Neural cell (in vitro differentiated cells): Measurements from ENCODE around the gene SLC34A1.

Source experiments
- EP300 ChIP-seq: fragments of 450-650 bp; conservative IDR thresholded peaks from 2 replicates; pipeline ENCODE4 v1.6.1; 2014; ENCODE audit warnings: antibody characterized with exemption, mild to moderate bottlenecking, moderate library complexity; ENCODE audit not compliant: poor library complexity, severe bottlenecking
- EZH2 ChIP-seq: fragments of 200-600, 300-800 bp; shearing (Covaris generic), sonication (generic); IDR thresholded peaks from 2 replicates; pipeline ENCODE4 v1.6.1; 2014; ENCODE audit warnings: antibody characterized with exemption, low read length, borderline replicate concordance, mild to moderate bottlenecking; ENCODE audit not compliant: insufficient read depth, poor library complexity, severe bottlenecking
- MXI1 ChIP-seq: fragments of 450-650 bp; conservative IDR thresholded peaks from 2 replicates; pipeline ENCODE4 v1.6.1; 2014; ENCODE audit warnings: antibody characterized with exemption, mild to moderate bottlenecking; ENCODE audit not compliant: poor library complexity, severe bottlenecking
- POLR2AphosphoS5 ChIP-seq: IDR thresholded peaks from 2 replicates; pipeline ENCODE4 v1.6.1; 2012
- RAD21 ChIP-seq: fragments of 450-650 bp; conservative IDR thresholded peaks from 2 replicates; pipeline ENCODE4 v1.6.1; 2014; ENCODE audit warnings: antibody characterized with exemption, mild to moderate bottlenecking, moderate library complexity
- SMC3 ChIP-seq: fragments of 450-650 bp; conservative IDR thresholded peaks from 2 replicates; pipeline ENCODE4 v1.6.1; 2014; ENCODE audit warnings: antibody characterized with exemption, mild to moderate bottlenecking, moderate library complexity; ENCODE audit not compliant: poor library complexity
- TAF1 ChIP-seq: IDR thresholded peaks from 2 replicates; pipeline ENCODE4 v1.6.1; 2012; ENCODE audit warnings: low read depth
- TF ChIP-seq, protein P1 (sequence below): fragments of 450-650 bp; IDR thresholded peaks from 2 replicates; pipeline ENCODE4 v1.5.1; 2014; ENCODE audit warnings: antibody characterized with exemption, mild to moderate bottlenecking, moderate library complexity; ENCODE audit not compliant: poor library complexity, severe bottlenecking
- TF ChIP-seq, protein P2 (sequence below): IDR thresholded peaks from 2 replicates; pipeline ENCODE4 v1.6.1; 2012; ENCODE audit warnings: borderline replicate concordance

DNA sequence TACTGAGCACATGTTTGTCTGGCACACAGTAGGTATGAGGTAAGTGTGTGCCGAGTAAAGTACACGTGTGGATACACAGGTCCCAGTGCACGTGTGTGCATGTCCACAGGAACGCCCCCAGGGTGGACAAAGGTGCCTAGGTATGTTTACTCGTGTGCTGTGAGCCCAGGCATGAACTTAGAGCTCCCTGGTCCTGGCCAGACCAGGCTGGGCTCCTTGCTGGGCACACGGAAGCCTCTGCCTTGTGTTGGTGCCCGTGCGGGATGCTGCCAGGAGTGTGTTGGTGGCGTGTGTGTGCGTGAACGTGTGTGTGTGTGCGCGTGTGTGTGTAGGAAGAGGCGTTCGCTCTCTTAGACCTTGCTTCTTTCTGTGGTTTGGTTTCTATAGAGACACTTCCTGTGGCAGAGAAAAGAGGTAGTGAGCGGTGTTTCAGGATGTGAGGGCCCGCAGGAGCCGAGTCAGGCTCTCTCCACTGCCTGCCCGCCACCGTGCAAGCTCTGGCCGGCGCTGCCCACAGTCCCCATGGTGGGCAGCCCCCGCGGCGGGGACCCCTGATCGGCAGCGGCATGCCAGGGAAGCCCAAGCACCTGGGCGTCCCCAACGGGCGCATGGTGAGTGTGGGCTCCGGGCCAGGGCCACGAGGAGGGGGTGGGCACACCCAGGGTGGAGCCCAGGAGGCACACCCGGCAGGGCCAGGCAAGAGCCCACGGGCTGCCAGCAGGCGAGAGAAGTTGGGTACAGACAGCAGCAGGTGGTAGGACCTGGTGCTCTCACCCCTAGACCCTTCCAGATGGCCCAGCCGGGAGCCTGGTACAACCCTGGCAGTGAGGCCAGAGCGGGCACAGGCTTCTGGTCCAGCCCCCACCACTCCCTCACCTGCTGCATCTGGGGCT lies 26.5 kb upstream of the SLC34A1 start, which contains the start of gene RGS14:
- TF ChIP-seq, protein P1, sequence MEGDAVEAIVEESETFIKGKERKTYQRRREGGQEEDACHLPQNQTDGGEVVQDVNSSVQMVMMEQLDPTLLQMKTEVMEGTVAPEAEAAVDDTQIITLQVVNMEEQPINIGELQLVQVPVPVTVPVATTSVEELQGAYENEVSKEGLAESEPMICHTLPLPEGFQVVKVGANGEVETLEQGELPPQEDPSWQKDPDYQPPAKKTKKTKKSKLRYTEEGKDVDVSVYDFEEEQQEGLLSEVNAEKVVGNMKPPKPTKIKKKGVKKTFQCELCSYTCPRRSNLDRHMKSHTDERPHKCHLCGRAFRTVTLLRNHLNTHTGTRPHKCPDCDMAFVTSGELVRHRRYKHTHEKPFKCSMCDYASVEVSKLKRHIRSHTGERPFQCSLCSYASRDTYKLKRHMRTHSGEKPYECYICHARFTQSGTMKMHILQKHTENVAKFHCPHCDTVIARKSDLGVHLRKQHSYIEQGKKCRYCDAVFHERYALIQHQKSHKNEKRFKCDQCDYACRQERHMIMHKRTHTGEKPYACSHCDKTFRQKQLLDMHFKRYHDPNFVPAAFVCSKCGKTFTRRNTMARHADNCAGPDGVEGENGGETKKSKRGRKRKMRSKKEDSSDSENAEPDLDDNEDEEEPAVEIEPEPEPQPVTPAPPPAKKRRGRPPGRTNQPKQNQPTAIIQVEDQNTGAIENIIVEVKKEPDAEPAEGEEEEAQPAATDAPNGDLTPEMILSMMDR = no peak
- TF ChIP-seq EZH2 = no peak
- TF ChIP-seq, protein P2, sequence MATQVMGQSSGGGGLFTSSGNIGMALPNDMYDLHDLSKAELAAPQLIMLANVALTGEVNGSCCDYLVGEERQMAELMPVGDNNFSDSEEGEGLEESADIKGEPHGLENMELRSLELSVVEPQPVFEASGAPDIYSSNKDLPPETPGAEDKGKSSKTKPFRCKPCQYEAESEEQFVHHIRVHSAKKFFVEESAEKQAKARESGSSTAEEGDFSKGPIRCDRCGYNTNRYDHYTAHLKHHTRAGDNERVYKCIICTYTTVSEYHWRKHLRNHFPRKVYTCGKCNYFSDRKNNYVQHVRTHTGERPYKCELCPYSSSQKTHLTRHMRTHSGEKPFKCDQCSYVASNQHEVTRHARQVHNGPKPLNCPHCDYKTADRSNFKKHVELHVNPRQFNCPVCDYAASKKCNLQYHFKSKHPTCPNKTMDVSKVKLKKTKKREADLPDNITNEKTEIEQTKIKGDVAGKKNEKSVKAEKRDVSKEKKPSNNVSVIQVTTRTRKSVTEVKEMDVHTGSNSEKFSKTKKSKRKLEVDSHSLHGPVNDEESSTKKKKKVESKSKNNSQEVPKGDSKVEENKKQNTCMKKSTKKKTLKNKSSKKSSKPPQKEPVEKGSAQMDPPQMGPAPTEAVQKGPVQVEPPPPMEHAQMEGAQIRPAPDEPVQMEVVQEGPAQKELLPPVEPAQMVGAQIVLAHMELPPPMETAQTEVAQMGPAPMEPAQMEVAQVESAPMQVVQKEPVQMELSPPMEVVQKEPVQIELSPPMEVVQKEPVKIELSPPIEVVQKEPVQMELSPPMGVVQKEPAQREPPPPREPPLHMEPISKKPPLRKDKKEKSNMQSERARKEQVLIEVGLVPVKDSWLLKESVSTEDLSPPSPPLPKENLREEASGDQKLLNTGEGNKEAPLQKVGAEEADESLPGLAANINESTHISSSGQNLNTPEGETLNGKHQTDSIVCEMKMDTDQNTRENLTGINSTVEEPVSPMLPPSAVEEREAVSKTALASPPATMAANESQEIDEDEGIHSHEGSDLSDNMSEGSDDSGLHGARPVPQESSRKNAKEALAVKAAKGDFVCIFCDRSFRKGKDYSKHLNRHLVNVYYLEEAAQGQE = no peak
- TF ChIP-seq SMC3 = no peak
- no peak for TF ChIP-seq TAF1
- no peak for TF ChIP-seq EP300
- no peak for TF ChIP-seq POLR2AphosphoS5
- no peak for TF ChIP-seq RAD21
- no peak for TF ChIP-seq MXI1
